Measurements from ENCODE around the gene MYCBP2. TPM values are rescaled to one million over a fixed set of nuclear protein-coding genes. Genes with fewer than 3 reads are reported as not detected.
A peak's percentile ranks its signal among the peaks of the same experiment; 100 is the strongest.

The MYCBP2 gene
- total RNA-seq, 2 experiments from 2014 or later, result 121 to 125 TPM

- intact Hi-C loops (cut with micrococcal nuclease; ENCODE audit: unreplicated experiment), result no loop called here
- Histone ChIP-seq H3K9me3 (ENCODE audit: low read length) (no peaks in the 10 kb centered on the region), H3K4me1 (ENCODE audit: insufficient read depth, low read length, poor library complexity, severe bottlenecking) (peaks cover 47% of the 10 kb centered on the region), H3K4me2 (ENCODE audit: low read length) (no peak overlapping the region), H3K36me3 (ENCODE audit: insufficient read depth, low read length) (peaks cover 16% of the 10 kb centered on the region), H3K27ac (ENCODE audit: low read depth, low read length, poor library complexity, severe bottlenecking) (no peak overlapping the region), H2AFZ (ENCODE audit: low read length) (no peak overlapping the region), H3K4me3 (ENCODE audit: low read depth, low read length, poor library complexity, severe bottlenecking) (no peak overlapping the region), H4K20me1 (ENCODE audit: insufficient read depth, low read length) (peaks cover 36% of the 10 kb centered on the region), H3K79me2 (ENCODE audit: insufficient read depth, low read depth, low read length) (peaks cover 91% of the 10 kb centered on the region), H3K9me2 (ENCODE audit: insufficient read depth, low read length) (no peaks in the 10 kb centered on the region)
- POLR2A ChIA-PET, result interaction anchor here (0.7 to 3.1 kb wide), 12 partner anchors 8 to 1462 kb away, joined by 3 to 18 read pairs (median 4); no protein-coding TSS in a partner anchor
- no peak for TF ChIP-seq EZH2phosphoT487 (IDR thresholded peaks at IDR 0.05; ENCODE audit: borderline replicate concordance, low read depth, low read length)
- TF ChIP-seq CTCF (conservative IDR thresholded peaks at IDR 0.05; ENCODE audit: low read length), result no peak
- no TSS peak for BruUV-seq (replicated peaks)
- CTCF ChIA-PET (ENCODE audit: unreplicated experiment), result no interaction called here
- DNase-seq (ENCODE audit: low spot score), result no peak
Measured at GRCh38 chr13:77299587-77299986, 27.3 kb downstream of the MYCBP2 start.

GRCh38 chr13:77298426-77298825 lies 28.5 kb downstream of the MYCBP2 start:
- Histone ChIP-seq H3K79me2 (ENCODE audit: insufficient read depth, low read depth, low read length) (peaks cover 80% of the 10 kb centered on the region), H2AFZ (ENCODE audit: low read length) (no peak overlapping the region), H3K9me2 (ENCODE audit: insufficient read depth, low read length) (no peaks in the 10 kb centered on the region), H3K36me3 (ENCODE audit: insufficient read depth, low read length) (peaks cover 25% of the 10 kb centered on the region), H3K9me3 (ENCODE audit: low read length) (no peaks in the 10 kb centered on the region), H3K27ac (ENCODE audit: low read depth, low read length, poor library complexity, severe bottlenecking) (no peak overlapping the region), H4K20me1 (ENCODE audit: insufficient read depth, low read length) (peaks cover 36% of the 10 kb centered on the region), H3K4me3 (ENCODE audit: low read depth, low read length, poor library complexity, severe bottlenecking) (peak overlapping the region; percentile 11), H3K4me2 (ENCODE audit: low read length) (peak overlapping the region; percentile 51), H3K4me1 (ENCODE audit: insufficient read depth, low read length, poor library complexity, severe bottlenecking) (peaks cover 47% of the 10 kb centered on the region)
- no TSS peak for BruUV-seq (replicated peaks)
- no peak for DNase-seq (ENCODE audit: low spot score)
- CTCF ChIA-PET (ENCODE audit: unreplicated experiment), result no interaction called here
- intact Hi-C loops (cut with micrococcal nuclease; ENCODE audit: unreplicated experiment), result no loop called here
- TF ChIP-seq EZH2phosphoT487 (IDR thresholded peaks at IDR 0.05; ENCODE audit: borderline replicate concordance, low read depth, low read length) (no peak), CTCF (conservative IDR thresholded peaks at IDR 0.05; ENCODE audit: low read length) (no peak)
- POLR2A ChIA-PET, result interaction anchor here (0.6 to 3.1 kb wide), 6 partner anchors 9 to 855 kb away, joined by 3 to 18 read pairs (median 4); no protein-coding TSS in a partner anchor

GRCh38 chr13:77291774-77292173 lies 35.1 kb downstream of the MYCBP2 start:
- Histone ChIP-seq H3K36me3 (ENCODE audit: insufficient read depth, low read length) (peaks cover 86% of the 10 kb centered on the region), H4K20me1 (ENCODE audit: insufficient read depth, low read length) (no peaks in the 10 kb centered on the region), H3K4me3 (ENCODE audit: low read depth, low read length, poor library complexity, severe bottlenecking) (no peak overlapping the region), H3K27ac (ENCODE audit: low read depth, low read length, poor library complexity, severe bottlenecking) (no peak overlapping the region), H3K4me1 (ENCODE audit: insufficient read depth, low read length, poor library complexity, severe bottlenecking) (peaks cover 4% of the 10 kb centered on the region), H3K9me3 (ENCODE audit: low read length) (no peaks in the 10 kb centered on the region), H3K9me2 (ENCODE audit: insufficient read depth, low read length) (no peaks in the 10 kb centered on the region), H3K4me2 (ENCODE audit: low read length) (no peak overlapping the region), H3K79me2 (ENCODE audit: insufficient read depth, low read depth, low read length) (peaks cover 25% of the 10 kb centered on the region; the same call in 1 of the 2 replicates), H2AFZ (ENCODE audit: low read length) (no peak overlapping the region)
- TF ChIP-seq EZH2phosphoT487 (IDR thresholded peaks at IDR 0.05; ENCODE audit: borderline replicate concordance, low read depth, low read length) (no peak), CTCF (conservative IDR thresholded peaks at IDR 0.05; ENCODE audit: low read length) (no peak)
- ChIA-PET CTCF (ENCODE audit: unreplicated experiment) (no interaction called here), POLR2A (interaction anchor here (0.5 to 0.6 kb wide), 2 partner anchors 27 to 53 kb away, joined by 3 read pairs; no protein-coding TSS in a partner anchor)
- DNase-seq (ENCODE audit: low spot score), result no peak
- intact Hi-C loops (cut with micrococcal nuclease; ENCODE audit: unreplicated experiment), result no loop called here
- no TSS peak for BruUV-seq (replicated peaks)

Measured in OCI-LY7 (cell line).